K562 (cell line): ENCODE results near the gene IL1RN. TPM values are rescaled to one million over a fixed set of nuclear protein-coding genes. Genes with fewer than 3 reads are reported as not detected.

Source experiments
- ATAC-seq: fragments of 200-7000 bp; cut with Tn5 transposase; 3 replicates; pipeline ENCODE4 v1.9.1; 2020; ENCODE audit warnings: moderate library complexity
- BruUV-seq: library from RNA; stranded (reverse); fragments of 400-500 nt; replicated peaks from 2 replicates; lab custom pipeline; 2021; lab: Mats Ljungman, UMichigan
- CTCF ChIA-PET: fragments of 300-600 bp; formaldehyde crosslinking; extraction: SDS; loops from one replicate; lab custom pipeline; 2021; ENCODE audit warnings: low intra/inter-chr PET ratio; lab: Yijun Ruan, JAX
- POLR2A ChIA-PET: fragments of 300-600, 350-650 bp; sonication (Branson Sonifier 250); formaldehyde crosslinking; extraction: SDS; loops from one replicate; lab custom pipeline; 2021; ENCODE audit warnings: antibody characterized with exemption, inconsistent platforms; lab: Yijun Ruan, JAX
- DNase-seq, 4 experiments: peaks; one replicate each; pipeline versions ENCODE4 v3.0.0 to v3.0.0-alpha.2; 2011 to 2018; ENCODE audit warnings: low spot score in 3 of 4, mixed read lengths in 3 of 4; ENCODE audit errors: extremely low read depth in 1 of 4
- FAIRE-seq: peaks from 2 replicates; lab custom pipeline; 2011; peaks lifted over from hg19 to GRCh38; lab: Jason Lieb, UNC
- H2AFZ ChIP-seq: 2 replicates; pipeline ENCODE4 v1.6.0; 2011; ENCODE audit warnings: low read depth, low read length, control low read depth, inconsistent platforms
- H3K27ac ChIP-seq: fragments of 200-600 bp; 3 replicates; pipeline ENCODE4 v1.8.0; 2011; ENCODE audit warnings: low read depth, mild to moderate bottlenecking, control low read depth, inconsistent platforms, low read length, moderate library complexity, mixed read lengths; ENCODE audit errors: extremely low read depth
- H3K27me3 ChIP-seq, 2 experiments: fragments of 300-600 bp in 1 of 2; 2 replicates in 1 of 2; 3 replicates in 1 of 2; pipeline versions ENCODE4 v1.6.0 to v1.8.0; 2011; ENCODE audit warnings: inconsistent platforms in 2 of 2, low read length in 2 of 2, mild to moderate bottlenecking in 1 of 2, mixed read lengths in 1 of 2, moderate library complexity in 1 of 2; ENCODE audit not compliant: control insufficient read depth in 2 of 2, insufficient read depth in 2 of 2
- H3K36me3 ChIP-seq: fragments of 300-600 bp; 3 replicates; pipeline ENCODE4 v1.8.0; 2011; ENCODE audit warnings: mild to moderate bottlenecking, low read length, inconsistent platforms; ENCODE audit not compliant: control insufficient read depth, insufficient read depth
- H3K4me1 ChIP-seq, 2 experiments: fragments of 200-600 bp in 1 of 2; replicated peaks in 1 of 2; 2 replicates in 1 of 2; 3 replicates in 1 of 2; pipeline versions ENCODE4 v1.5.1 to v1.8.0; 2011; ENCODE audit warnings: inconsistent platforms in 2 of 2, low read length in 2 of 2, mild to moderate bottlenecking in 1 of 2, mixed read lengths in 1 of 2, moderate library complexity in 1 of 2; ENCODE audit not compliant: control insufficient read depth in 2 of 2, insufficient read depth in 2 of 2
- H3K4me2 ChIP-seq: 2 replicates; pipeline ENCODE4 v1.6.1; 2011; ENCODE audit warnings: low read length, control low read depth, inconsistent platforms, mixed read lengths; ENCODE audit not compliant: insufficient read depth
- H3K4me3 ChIP-seq: fragments of 200-600 bp; sonication (generic), shearing (Covaris generic); 2 replicates; pipeline ENCODE4 v1.5.1; 2016; ENCODE audit warnings: control low read depth, inconsistent platforms
- H3K79me2 ChIP-seq: fragments of 200-600 bp; 3 replicates; pipeline ENCODE4 v1.8.0; 2011; ENCODE audit warnings: low read length, inconsistent platforms; ENCODE audit not compliant: control insufficient read depth, insufficient read depth
- H3K9ac ChIP-seq, 2 experiments: 2 replicates each; pipeline versions ENCODE4 v1.6.0 to v1.6.1; 2011; ENCODE audit warnings: low read depth in 2 of 2, low read length in 2 of 2, control low read depth in 1 of 2, inconsistent platforms in 1 of 2, mild to moderate bottlenecking in 1 of 2, mixed read lengths in 1 of 2; ENCODE audit not compliant: insufficient read depth in 1 of 2
- H3K9me1 ChIP-seq: one replicate; pipeline ENCODE4 v1.6.0; 2011; ENCODE audit warnings: inconsistent platforms, mild to moderate bottlenecking, low read length, moderate library complexity; ENCODE audit not compliant: control insufficient read depth, insufficient read depth
- H3K9me3 ChIP-seq: replicated peaks from 2 replicates; pipeline ENCODE4 v1.5.1; 2011; ENCODE audit warnings: low read depth, low read length, inconsistent platforms; ENCODE audit not compliant: control insufficient read depth, insufficient read depth
- H4K20me1 ChIP-seq: replicated peaks from 2 replicates; pipeline ENCODE4 v1.6.1; 2011; ENCODE audit warnings: low read length, inconsistent platforms, mixed read lengths; ENCODE audit not compliant: control insufficient read depth, insufficient read depth
- CREB3L1 ChIP-seq: fragments of 450-650 bp; IDR thresholded peaks from 2 replicates; pipeline ENCODE4 v1.6.1; 2014; ENCODE audit warnings: low read depth, mild to moderate bottlenecking, moderate library complexity, borderline replicate concordance
- HNRNPLL ChIP-seq: fragments of 200-400 bp; formaldehyde crosslinking; IDR thresholded peaks from 2 replicates; pipeline ENCODE4 v1.6.1; 2017; ENCODE audit warnings: low read length, low read depth, mild to moderate bottlenecking; ENCODE audit not compliant: poor library complexity, severe bottlenecking
- NELFE ChIP-seq: IDR thresholded peaks from 2 replicates; pipeline ENCODE4 v1.6.1; 2011; ENCODE audit warnings: mild to moderate bottlenecking; ENCODE audit not compliant: insufficient read depth, insufficient read length
- USF1 ChIP-seq: sonication (generic); formaldehyde crosslinking; IDR thresholded peaks from 2 replicates; pipeline ENCODE4 v1.9.0; 2022; ENCODE audit warnings: mild to moderate bottlenecking, missing genetic modification reagents
- ZBTB43 ChIP-seq: sonication (generic); formaldehyde crosslinking; IDR thresholded peaks from 2 replicates; pipeline ENCODE4 v1.8.0; 2023; ENCODE audit warnings: mild to moderate bottlenecking, missing genetic modification reagents
- ZNF280B ChIP-seq: fragments of 250-450 bp; sonication (Bioruptor Pico); IDR thresholded peaks from 2 replicates; pipeline ENCODE4 v1.5.1; 2021; ENCODE audit warnings: mild to moderate bottlenecking
- ZNF282 ChIP-seq: sonication (generic); formaldehyde crosslinking; IDR thresholded peaks from 2 replicates; pipeline ENCODE4 v1.8.1; 2023; ENCODE audit warnings: missing genetic modification reagents
- WGBS: fragments of 100-300 bp; shearing (Covaris generic); methylation state at CpG from one replicate; pipeline ENCODE4 v1.1.6; 2016; ENCODE audit warnings: low coverage, mixed read lengths; ENCODE audit not compliant: insufficient coverage; ENCODE audit errors: missing lambda C conversion rate; 5-methylcytosine and 5-hydroxymethylcytosine counted together
- in situ Hi-C: fragments of 300-500 bp; cut with MboI; formaldehyde crosslinking; loops from 4 replicates; pipeline ENCODE4 v1.15.0; 2018; ENCODE audit warnings: inconsistent platforms, mixed read lengths
- intact Hi-C: fragments of 100-400 bp; cut with micrococcal nuclease; formaldehyde crosslinking; loops from 2 replicates; pipeline ENCODE4 v1.14.2; 2022
- polyA plus RNA-seq, 8 experiments: library from polyadenylated mRNA; depleted of rRNA in 4 of 8; stranded (reverse) in 5 of 8; unstranded in 3 of 8; fragments of >200 nt; fragmentation: Nextera tagmentation in 2 of 8; fragmentation: Illumina TruSeq in 1 of 8; extraction: Ambion mirVana in 2 of 8; extraction: Trizol in 1 of 8; gene quantifications; 2 replicates each; pipeline versions ENCODE4 v1.2.1 to v1.2.3, GENCODE V29; 2011 to 2014; ENCODE audit warnings: inconsistent platforms in 1 of 8, missing spikeins in 1 of 8
- total RNA-seq, 7 experiments: library from RNA; depleted of rRNA in 6 of 7; stranded (reverse); fragments of >200 nt in 6 of 7; fragmentation: Illumina TruSeq in 2 of 7; extraction: Trizol in 2 of 7; gene quantifications; 2 replicates each; pipeline versions ENCODE4 v1.2.1 to v1.2.3, GENCODE V29; 2011 to 2021; ENCODE audit warnings: low replicate concordance in 1 of 7

The IL1RN gene
- total and polyA plus RNA-seq, 9 of the 15 experiments (the other 6 are each of a cell fraction or from before 2014, with no cell fraction given) = 0.13 TPM; not detected in 8

GRCh38 chr2:113124181-113124961 lies 3.0 kb upstream of the IL1RN start (continued):
- TF ChIP-seq CREB3L1 (no peak), NELFE (no peak)

GRCh38 chr2:113124984-113125855 lies 2.2 kb upstream of the IL1RN start:
- H3K4me2 ChIP-seq = no peak overlapping the region
- ATAC-seq = no peak

More at GRCh38 chr2:113124984-113125855, 2.2 kb upstream of the IL1RN start:
- H3K79me2 ChIP-seq = no peaks in the 10 kb centered on the region
- H4K20me1 ChIP-seq = no peaks in the 10 kb centered on the region
- H2AFZ ChIP-seq = no peak overlapping the region
- H3K9me3 ChIP-seq = no peaks in the 10 kb centered on the region
- ChIA-PET POLR2A (no interaction called here), CTCF (no interaction called here)
- H3K27ac ChIP-seq = no peak overlapping the region
- DNase-seq = no peak
- FAIRE-seq = no peak
- intact Hi-C loops = no loop called here
- 3% methylated on average over 6 of the region's 6 CpGs for WGBS
- H3K36me3 ChIP-seq = no peaks in the 10 kb centered on the region
- in situ Hi-C loops = no loop called here
- peaks cover 3% of the 10 kb centered on the region for H3K9me1 ChIP-seq
- BruUV-seq = no TSS peak
- H3K27me3 ChIP-seq = peaks cover 20 to 42% of the 10 kb centered on the region in 2 experiments
- no peak for TF ChIP-seq ZNF282
- TF ChIP-seq ZBTB43 (CRISPR knock-in tag) = no peak
- TF ChIP-seq ZNF280B (CRISPR knock-in tag) = no peak
- no peak for TF ChIP-seq USF1 (CRISPR knock-in tag)
- no peak for TF ChIP-seq HNRNPLL
- no peak overlapping the region for H3K4me3 ChIP-seq
- H3K9ac ChIP-seq = no peak overlapping the region
- H3K4me1 ChIP-seq = no peaks in the 10 kb centered on the region; a peak in 1 of 5 replicates
